ENCODE measurements around the gene SH3BP1. TPM values are rescaled to one million over a fixed set of nuclear protein-coding genes. Genes with fewer than 3 reads are reported as not detected.
"Not testable (repeated sequence)": the region's sequence is repeated elsewhere in the genome, so short reads cannot be mapped to it uniquely, and the experiment has no call there.

Gene SH3BP1
- total RNA-seq, 2 donors from 2014 or later = 99.0 to 103 TPM

DNA sequence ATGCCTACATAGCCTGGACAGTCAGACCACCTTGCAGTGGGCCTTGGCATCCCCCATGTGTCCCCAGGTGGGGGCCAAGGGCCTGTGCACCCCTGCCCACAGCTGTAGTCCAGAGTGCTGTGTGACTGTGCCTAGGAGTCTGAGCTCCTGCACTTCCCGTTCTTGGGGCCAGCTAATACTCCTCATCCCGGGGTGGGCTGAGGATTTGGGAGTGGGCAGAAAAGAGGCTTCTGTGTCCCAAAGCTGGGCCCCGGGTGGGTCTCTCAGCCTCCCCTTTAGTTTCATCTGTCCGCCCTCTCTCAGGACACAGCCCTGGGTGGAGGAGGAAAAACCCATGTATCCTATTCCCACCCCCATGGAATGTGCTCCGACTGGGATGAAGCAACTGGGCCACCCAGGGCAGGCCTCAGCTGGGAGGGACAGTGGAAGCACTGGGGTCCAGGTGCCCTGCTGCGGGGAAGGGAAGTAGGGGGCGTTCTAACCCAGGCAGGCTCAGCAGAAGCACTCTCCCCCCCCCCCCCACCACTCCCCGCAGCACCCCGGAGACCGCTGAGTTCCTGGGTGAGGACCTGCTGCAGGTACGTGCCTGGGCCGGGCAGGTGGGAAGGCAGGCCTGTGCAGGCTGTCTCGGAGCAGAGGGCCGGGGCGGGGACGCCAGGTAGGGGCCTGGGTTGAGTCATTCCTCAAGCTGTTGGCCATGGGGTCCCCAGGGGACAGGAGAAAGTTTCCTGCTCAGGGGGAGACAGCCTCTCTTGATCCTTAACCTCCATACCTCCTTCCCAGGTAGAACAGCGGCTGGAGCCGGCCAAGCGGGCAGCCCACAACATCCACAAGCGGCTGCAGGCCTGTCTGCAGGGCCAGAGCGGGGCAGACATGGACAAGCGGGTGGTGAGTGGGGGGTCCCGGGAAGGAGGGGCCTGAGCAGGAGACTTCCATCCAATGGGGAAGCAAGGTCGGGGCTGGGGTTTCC lies 1.4 kb downstream of the SH3BP1 start:
- Mint-ChIP-seq H3K4me1 (ENCODE audit: low read depth) (peaks cover 51% of the 10 kb centered on the region), H3K4me3 (peak overlapping the region; percentile 87 to 95), H3K9me3 (no peaks in the 10 kb centered on the region), H3K27ac (peak overlapping the region; percentile 94), H3K27me3 (ENCODE audit: low read depth) (no peaks in the 10 kb centered on the region), H3K36me3 (ENCODE audit: insufficient read depth in 2 of 2) (peaks cover 5 to 14% of the 10 kb centered on the region in 2 donors)
- DNase-seq = no peak
- peak in 1 of 2 donors; percentile 3 for ATAC-seq (replicated peaks in 1 of 2)

DNA sequence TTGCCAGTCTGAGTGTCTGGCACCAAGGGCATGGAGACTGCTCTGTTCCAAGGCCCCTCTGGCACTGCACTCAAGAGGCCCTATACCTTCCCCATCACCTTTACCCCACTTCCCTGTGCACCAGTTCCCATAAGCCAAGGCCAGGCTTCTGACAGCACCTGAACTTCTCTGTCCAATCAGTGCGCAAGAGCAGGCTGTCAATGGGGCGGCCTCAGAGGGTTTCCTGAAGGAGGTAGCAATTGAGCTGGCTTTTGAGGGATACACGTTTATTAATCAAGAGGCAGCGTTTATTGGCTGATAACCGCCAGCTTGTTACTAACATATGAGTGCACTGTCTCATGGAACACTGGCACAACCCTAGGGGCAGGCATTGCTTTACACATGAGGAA lies 2.1 kb downstream of the SH3BP1 start:
- H3K4me1 Mint-ChIP-seq (ENCODE audit: low read depth) = peaks cover 44% of the 10 kb centered on the region
- H3K27me3 Mint-ChIP-seq (ENCODE audit: low read depth) = no peaks in the 10 kb centered on the region
- no peak for ATAC-seq (replicated peaks in 1 of 2)
- no peaks in the 10 kb centered on the region for H3K9me3 Mint-ChIP-seq
- peak overlapping the region; percentile 33 for H3K27ac Mint-ChIP-seq
- H3K36me3 Mint-ChIP-seq (ENCODE audit: insufficient read depth in 2 of 2) = peaks cover 5 to 15% of the 10 kb centered on the region in 2 donors
- peak overlapping the region; percentile 87 to 95 for H3K4me3 Mint-ChIP-seq
- DNase-seq = no peak

DNA sequence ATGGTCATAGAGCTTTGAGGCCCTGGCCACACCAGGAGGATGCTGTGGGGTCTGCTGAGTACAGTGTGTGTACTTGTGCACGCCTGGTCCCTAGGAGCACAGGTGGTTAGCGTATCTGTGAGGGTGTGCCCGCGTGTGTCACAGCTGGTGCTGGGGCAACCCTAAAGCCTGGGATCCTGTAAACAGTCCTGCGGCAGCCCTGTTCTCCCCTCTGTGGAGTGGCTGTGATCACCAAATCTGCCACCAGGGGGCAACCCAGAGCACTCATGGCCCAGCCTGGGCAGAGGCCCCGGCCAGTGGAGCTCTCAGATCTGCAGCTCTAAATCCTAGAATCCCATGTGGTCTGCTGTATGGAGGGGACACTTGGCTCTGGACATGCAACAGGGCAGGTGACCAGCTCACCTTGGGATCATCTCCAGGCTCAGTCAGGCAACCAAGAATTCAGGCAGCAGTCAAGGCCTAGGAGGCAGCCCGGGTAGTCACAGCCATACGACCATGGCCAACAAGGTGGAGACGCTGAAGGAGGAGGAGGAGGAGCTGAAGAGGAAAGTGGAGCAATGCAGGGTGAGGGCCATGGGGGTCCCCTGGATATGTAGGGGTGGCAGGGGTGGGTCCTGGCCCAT lies 3.9 kb downstream of the SH3BP1 start:
- H3K4me3 Mint-ChIP-seq = peak overlapping the region; percentile 42 to 45

DNA sequence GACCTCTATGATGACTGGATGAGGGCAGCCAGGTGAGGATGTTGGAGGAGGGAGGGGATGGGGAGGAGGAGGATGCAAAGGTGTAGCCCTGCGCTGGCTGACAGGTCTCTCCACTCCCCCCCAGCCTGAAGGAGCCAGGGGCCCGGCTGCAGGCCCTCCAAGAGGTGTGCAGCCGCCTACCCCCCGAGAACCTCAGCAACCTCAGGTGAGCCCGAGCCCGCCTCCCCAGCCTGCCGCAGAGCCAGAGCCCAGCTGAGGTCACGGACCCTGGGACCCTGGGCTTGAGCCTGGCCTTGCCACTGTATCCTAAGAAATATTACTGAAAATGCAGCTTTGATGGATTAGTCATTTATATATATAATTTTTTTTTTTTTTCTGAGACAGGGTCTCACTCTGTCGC lies 7.8 kb downstream of the SH3BP1 start:
- DNase-seq = no peak
- Mint-ChIP-seq H3K9me3 (no peaks in the 10 kb centered on the region), H3K27me3 (ENCODE audit: low read depth) (no peaks in the 10 kb centered on the region), H3K36me3 (ENCODE audit: insufficient read depth in 2 of 2) (peaks cover 5 to 30% of the 10 kb centered on the region in 2 donors), H3K4me3 (no peak overlapping the region), H3K4me1 (ENCODE audit: low read depth) (peaks cover 23% of the 10 kb centered on the region), H3K27ac (no peak overlapping the region)
- ATAC-seq (replicated peaks in 1 of 2) = no peak

More for the DNA sequence above, 3.9 kb downstream of the SH3BP1 start:
- Mint-ChIP-seq H3K36me3 (ENCODE audit: insufficient read depth in 2 of 2) (peaks cover 5 to 18% of the 10 kb centered on the region in 2 donors), H3K9me3 (no peaks in the 10 kb centered on the region), H3K27ac (peak overlapping the region; percentile 90), H3K27me3 (ENCODE audit: low read depth) (no peaks in the 10 kb centered on the region), H3K4me1 (ENCODE audit: low read depth) (peaks cover 30% of the 10 kb centered on the region)
- DNase-seq = peak; percentile 86 to 90
- ATAC-seq (replicated peaks in 1 of 2) = peak; percentile 69 to 71

DNA sequence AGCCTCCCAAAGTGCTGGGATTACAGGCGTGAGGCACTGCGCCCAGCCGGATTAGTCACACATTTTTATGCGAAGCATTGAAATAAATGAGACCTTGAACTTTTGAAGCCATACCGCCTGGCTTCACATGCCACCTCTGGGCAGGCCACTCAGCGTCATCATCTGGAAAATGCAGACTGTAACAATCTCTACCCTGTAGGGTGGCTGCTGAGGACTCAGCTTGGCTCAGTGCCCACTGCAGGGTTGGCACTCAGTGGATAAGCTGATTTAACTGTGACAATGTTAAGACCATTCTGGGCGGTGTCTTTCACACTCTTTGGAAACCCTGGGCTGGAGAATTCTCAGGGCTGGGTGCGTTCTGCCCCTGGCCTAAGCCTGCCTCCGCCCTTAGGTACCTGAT lies 8.5 kb downstream of the SH3BP1 start:
- Mint-ChIP-seq H3K36me3 (ENCODE audit: insufficient read depth in 2 of 2) (peaks cover 5 to 30% of the 10 kb centered on the region in 2 donors), H3K27ac (no peak overlapping the region), H3K4me1 (ENCODE audit: low read depth) (peaks cover 17% of the 10 kb centered on the region), H3K27me3 (ENCODE audit: low read depth) (no peaks in the 10 kb centered on the region), H3K4me3 (no peak overlapping the region), H3K9me3 (no peaks in the 10 kb centered on the region)
- DNase-seq = no peak
- ATAC-seq (replicated peaks in 1 of 2) = no peak

DNA sequence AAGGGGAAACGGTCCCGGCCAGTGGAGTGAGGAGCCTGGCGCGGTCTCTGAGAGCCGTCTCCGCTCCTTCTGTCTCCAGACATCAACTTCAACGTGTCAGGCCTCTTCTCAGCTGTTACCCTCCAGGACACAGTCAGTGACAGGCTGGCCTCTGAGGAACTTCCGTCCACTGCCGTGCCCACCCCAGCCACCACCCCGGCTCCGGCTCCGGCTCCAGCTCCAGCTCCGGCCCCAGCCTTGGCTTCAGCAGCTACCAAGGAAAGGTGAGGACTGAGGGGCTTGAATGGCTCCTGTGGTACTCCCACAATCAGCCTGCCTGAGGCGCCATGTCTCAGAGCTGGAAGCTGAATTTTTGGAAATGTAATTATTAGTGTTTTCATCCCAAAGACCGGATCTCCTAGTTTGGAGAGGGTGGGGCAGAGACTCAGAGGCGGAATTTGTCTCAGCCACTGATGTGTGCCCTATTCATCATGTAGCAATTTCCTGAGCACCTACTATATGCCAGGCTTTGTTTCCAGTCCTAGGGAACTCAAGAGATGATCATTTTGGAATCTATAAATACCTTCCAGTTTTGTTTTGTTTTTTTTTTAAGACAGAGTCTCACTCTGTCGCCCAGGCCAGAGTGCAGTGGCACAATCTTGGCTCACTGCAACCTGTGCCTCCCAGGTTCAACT lies 11.1 kb downstream of the SH3BP1 start:
- Mint-ChIP-seq H3K4me3 (no peak overlapping the region), H3K9me3 (no peaks in the 10 kb centered on the region), H3K27ac (no peak overlapping the region), H3K4me1 (ENCODE audit: low read depth) (no peaks in the 10 kb centered on the region), H3K27me3 (ENCODE audit: low read depth) (no peaks in the 10 kb centered on the region), H3K36me3 (ENCODE audit: insufficient read depth in 2 of 2) (peaks cover 4 to 24% of the 10 kb centered on the region in 2 donors)
- no peak for DNase-seq
- no peak for ATAC-seq (replicated peaks in 1 of 2)

DNA sequence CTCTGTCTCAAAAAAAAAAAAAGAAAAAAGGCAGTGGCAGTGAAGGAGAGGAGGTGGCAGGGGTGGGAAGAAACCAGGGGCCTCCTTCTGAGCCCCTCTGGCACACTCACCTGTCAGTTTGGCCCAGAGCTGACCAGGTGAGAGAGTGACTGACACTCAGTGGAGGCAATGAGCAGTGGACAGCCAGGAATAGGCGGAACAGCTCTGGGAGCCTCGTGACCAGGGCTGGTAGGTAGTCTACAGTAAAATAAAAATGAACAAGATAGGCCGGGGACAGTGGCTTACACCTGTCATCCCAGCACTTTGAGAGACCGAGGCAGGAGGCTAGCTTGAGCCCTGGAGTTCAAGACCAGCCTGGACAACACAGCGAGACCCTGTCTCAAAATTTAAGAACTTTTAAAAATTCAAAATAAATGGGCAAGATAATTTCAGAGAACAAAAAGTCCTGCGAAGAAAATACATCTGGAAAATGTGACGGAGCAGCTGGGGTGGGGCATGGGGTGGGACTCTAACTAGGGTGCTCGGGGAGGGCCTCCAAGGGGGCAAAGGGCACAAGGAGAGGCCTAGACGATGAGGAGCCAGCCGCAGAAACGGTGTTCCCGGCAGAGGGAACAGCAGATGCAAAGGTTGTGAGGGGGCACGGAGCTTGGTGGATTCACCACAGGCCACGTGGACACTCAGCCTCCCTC lies 15.2 kb downstream of the SH3BP1 start:
- Mint-ChIP-seq H3K36me3 (ENCODE audit: insufficient read depth in 2 of 2) (peaks cover 2 to 12% of the 10 kb centered on the region in 2 donors), H3K4me1 (ENCODE audit: low read depth) (peaks cover 15% of the 10 kb centered on the region), H3K4me3 (no peak overlapping the region), H3K9me3 (no peaks in the 10 kb centered on the region), H3K27ac (peak overlapping the region; percentile 38), H3K27me3 (ENCODE audit: low read depth) (no peaks in the 10 kb centered on the region)
- DNase-seq (no peak), ATAC-seq (replicated peaks in 1 of 2) (no peak)

DNA sequence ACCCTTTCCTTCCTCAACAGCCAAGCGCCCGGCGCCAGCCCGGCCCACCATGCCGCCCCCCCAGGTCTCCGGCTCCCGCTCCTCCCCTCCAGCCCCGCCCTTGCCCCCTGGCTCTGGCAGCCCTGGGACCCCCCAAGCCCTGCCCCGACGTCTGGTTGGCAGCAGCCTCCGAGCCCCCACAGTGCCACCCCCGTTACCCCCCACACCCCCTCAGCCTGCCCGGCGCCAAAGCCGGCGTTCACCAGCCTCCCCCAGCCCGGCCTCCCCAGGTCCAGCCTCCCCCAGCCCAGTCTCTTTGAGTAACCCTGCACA lies 15.7 kb downstream of the SH3BP1 start:
- Mint-ChIP-seq H3K4me1 (ENCODE audit: low read depth) (peaks cover 20% of the 10 kb centered on the region), H3K9me3 (no peaks in the 10 kb centered on the region), H3K36me3 (ENCODE audit: insufficient read depth in 2 of 2) (peaks cover 2 to 11% of the 10 kb centered on the region in 2 donors), H3K27me3 (ENCODE audit: low read depth) (no peaks in the 10 kb centered on the region), H3K4me3 (no peak overlapping the region), H3K27ac (no peak overlapping the region)
- ATAC-seq (replicated peaks in 1 of 2) = no peak
- no peak for DNase-seq

DNA sequence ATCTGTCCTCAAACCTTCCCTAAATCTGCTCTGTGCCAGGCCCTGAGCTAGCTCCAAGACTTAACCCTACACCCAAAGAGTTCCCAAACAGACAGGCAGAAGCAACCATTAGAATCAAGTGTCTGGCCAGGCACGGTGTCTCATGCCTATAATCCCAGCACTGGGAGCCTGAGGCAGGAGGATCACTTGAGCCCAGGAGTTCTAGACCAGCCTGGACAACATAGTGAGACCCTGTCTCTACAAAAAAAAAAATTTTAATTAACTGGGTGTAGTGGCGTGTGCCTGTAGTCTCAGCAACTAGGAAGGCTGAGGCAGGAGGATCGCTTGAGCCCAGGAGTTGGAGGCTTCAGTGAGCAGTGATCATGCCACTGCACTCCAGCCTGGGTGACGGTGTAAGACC lies 17.1 kb downstream of the SH3BP1 start:
- Mint-ChIP-seq H3K27ac (peak overlapping the region; percentile 61), H3K4me3 (peak overlapping the region in 1 of 2 donors; percentile 15), H3K4me1 (ENCODE audit: low read depth) (peaks cover 34% of the 10 kb centered on the region)
- not testable (repeated sequence) for DNase-seq; ATAC-seq (replicated peaks in 1 of 2); H3K9me3 Mint-ChIP-seq; H3K36me3 Mint-ChIP-seq (ENCODE audit: insufficient read depth in 2 of 2); H3K27me3 Mint-ChIP-seq (ENCODE audit: low read depth)

DNA sequence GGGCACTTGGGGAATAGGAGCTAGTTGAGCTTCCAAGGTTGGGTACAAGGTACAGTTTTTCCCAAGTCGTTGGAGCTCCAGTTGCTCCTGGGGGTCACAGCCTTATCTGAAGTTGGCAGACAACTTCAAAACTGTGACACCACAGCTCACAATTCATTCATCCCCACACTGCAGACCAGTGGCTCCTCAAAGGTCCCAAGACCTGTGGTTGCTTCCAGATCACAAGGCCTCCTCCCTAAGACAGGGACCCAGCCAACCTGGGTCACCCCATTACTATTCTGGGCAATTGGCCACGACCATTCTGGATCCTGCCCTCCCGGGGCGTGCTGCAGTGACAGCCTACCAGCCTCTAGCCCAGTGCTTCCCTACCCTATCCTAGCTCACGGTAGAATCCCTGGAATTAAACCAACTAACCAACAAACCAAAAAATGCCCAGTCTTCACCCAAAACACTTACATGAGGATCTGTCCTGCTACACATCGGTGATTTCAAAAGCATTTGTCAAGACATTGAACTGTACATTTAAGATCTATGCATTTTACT lies 18.2 kb downstream of the SH3BP1 start:
- ATAC-seq (replicated peaks in 1 of 2) = no peak
- peak overlapping the region; percentile 82 for H3K27ac Mint-ChIP-seq
- H3K36me3 Mint-ChIP-seq (ENCODE audit: insufficient read depth in 2 of 2) = peaks cover 4% of the 10 kb centered on the region in 2 donors
- H3K4me3 Mint-ChIP-seq = peak overlapping the region; percentile 86 to 89
- no peaks in the 10 kb centered on the region for H3K27me3 Mint-ChIP-seq (ENCODE audit: low read depth)
- no peaks in the 10 kb centered on the region for H3K9me3 Mint-ChIP-seq
- DNase-seq = no peak
- H3K4me1 Mint-ChIP-seq (ENCODE audit: low read depth) = peaks cover 43% of the 10 kb centered on the region

DNA sequence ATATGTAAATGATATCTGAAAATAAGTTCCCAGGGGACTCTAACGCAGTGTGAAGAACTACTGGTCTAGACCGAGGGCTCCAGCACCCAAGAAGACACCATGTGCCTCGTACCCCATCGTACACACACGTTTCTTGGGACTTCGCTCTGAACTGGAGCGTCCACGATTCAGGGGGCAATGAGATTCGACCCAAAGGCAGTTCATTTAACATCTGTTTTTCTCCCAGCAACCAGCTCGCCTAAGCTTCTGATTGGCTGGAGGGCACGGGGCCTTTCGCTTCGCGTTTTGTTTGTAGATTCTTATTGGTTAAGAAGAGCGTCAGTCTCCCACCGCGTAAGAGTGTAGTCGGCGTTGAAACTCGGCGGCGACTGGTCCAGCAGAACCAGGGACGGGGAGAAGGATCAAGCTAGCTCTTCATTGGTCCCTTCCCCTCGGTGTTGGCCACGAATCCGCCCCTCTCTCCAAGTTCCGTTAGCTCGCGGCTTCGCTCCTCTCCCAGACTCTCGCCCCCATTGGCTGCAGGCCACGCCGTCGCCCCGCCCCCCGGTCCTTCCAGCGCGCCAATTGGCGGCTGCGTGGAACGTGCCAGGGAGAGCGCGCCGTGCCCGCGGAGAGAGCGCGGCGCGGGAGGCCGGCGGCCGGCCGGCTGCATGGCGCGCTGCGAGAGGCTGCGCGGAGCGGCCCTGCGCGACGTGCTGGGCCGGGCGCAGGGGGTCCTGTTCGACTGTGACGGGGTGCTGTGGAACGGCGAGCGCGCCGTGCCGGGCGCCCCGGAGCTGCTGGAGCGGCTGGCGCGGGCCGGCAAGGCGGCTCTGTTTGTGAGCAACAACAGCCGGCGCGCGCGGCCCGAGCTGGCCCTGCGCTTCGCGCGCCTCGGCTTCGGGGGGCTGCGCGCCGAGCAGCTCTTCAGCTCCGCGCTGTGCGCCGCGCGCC lies 18.9 kb downstream of the SH3BP1 start, which contains the start of gene PDXP:
TSS of gene PDXP (plus strand) at position 591 of the 933 bp plus-strand sequence. CDS start at position 651, 60 bp downstream.
- peaks cover 43% of the 10 kb centered on the region for H3K4me1 Mint-ChIP-seq (ENCODE audit: low read depth)
- DNase-seq (peak; percentile 99), ATAC-seq (replicated peaks in 1 of 2) (peak; percentile 95 to 96)
- H3K27ac Mint-ChIP-seq = peak within 1 kb of the TSS; percentile 82
- no peaks in the 10 kb centered on the region for H3K27me3 Mint-ChIP-seq (ENCODE audit: low read depth)
- H3K4me3 Mint-ChIP-seq = peak within 1 kb of the TSS; percentile 89 to 91
- H3K9me3 Mint-ChIP-seq = no peaks in the 10 kb centered on the region
- H3K36me3 Mint-ChIP-seq (ENCODE audit: insufficient read depth in 2 of 2) = peaks cover 0 to 4% of the 10 kb centered on the region in 2 donors

Measured in activated T-cell treated with anti-CD3 and anti-CD28 coated beads, Interleukin-2, amount 50 U/mL, for 72 hours (primary cell).